ENCODE data around the gene UBE2K. TPM values are rescaled to one million over a fixed set of nuclear protein-coding genes. Genes with fewer than 3 reads are reported as not detected.
"Not testable (repeated sequence)": the region's sequence is repeated elsewhere in the genome, so short reads cannot be mapped to it uniquely, and the experiment has no call there.

The UBE2K gene
- total RNA-seq, 3 donors from 2014 or later: 94.3 to 95.7 (median 95.2) TPM

DNA sequence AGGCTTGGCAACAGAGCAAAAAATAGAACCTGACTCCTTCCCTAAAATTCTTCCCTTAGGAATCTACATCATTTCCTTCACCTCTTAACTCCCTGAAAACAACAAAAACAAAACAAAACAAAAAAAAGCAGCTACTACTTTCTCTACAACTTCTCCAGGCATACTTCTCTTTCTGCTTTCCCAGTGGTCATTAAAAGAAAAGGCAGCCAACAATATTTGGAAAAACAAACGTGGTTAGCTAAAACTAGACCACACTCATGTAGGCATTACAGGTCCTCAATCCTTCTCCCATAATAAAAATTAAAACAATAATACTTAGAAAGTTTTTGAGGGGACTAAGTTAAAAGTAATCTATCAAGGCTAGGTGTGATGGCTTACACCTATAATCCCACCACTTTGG, 30.2 kb upstream of the UBE2K start:
- Mint-ChIP-seq H3K9me3 (no peaks in the 10 kb centered on the region), H3K27me3 (ENCODE audit: low read depth) (no peaks in the 10 kb centered on the region), H3K4me3 (no peak overlapping the region), H3K4me1 (ENCODE audit: low read depth) (no peaks in the 10 kb centered on the region), H3K36me3 (ENCODE audit: insufficient read depth) (no peaks in the 10 kb centered on the region)
- DNase-seq (no peak), ATAC-seq (no peak)

DNA sequence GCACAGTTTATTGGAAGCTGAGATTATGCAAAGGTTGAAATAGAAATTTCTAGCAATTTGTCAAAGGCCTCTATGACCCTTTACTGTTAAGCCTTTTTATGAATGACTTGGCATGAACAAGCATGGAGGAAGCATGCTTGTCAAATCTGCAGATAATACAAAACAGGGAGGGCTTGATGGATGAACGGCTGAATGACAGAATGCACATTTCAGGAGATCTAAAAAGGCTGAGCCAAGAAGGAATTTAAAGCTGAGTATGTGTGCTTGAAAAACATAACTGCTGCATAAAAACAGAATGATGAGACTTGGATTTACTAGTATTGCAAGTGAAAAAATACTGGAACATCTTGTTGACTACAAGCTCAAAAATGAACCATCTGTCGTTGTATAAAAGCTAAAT, 29.0 kb upstream of the UBE2K start:
- DNase-seq (no peak), ATAC-seq (no peak)
- no peaks in the 10 kb centered on the region for H3K36me3 Mint-ChIP-seq (ENCODE audit: insufficient read depth)
- no peaks in the 10 kb centered on the region for H3K9me3 Mint-ChIP-seq
- H3K4me1 Mint-ChIP-seq (ENCODE audit: low read depth): no peaks in the 10 kb centered on the region
- no peak overlapping the region for H3K4me3 Mint-ChIP-seq
- no peaks in the 10 kb centered on the region for H3K27me3 Mint-ChIP-seq (ENCODE audit: low read depth)

DNA sequence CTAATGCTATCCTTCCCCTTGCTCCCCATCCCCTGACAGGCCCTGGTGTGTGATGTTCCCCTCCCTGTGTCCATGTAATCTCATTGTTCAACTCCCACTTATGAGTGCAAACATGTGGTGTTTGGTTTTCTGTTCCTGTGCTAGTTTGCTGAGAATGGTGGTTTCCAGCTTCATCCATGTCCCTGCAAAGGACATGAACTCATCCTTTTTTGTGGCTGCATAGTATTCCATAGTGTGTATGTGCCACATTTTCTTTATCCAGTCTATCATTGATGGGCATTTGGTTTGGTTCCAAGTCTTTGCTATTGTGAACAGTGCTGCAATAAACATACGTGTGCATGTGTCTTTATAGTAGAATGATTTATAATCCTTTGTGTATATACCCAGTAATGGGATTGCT, 27.6 kb upstream of the UBE2K start:
- H3K4me1 Mint-ChIP-seq (ENCODE audit: low read depth); H3K36me3 Mint-ChIP-seq (ENCODE audit: insufficient read depth); ATAC-seq: not testable (repeated sequence)

DNA sequence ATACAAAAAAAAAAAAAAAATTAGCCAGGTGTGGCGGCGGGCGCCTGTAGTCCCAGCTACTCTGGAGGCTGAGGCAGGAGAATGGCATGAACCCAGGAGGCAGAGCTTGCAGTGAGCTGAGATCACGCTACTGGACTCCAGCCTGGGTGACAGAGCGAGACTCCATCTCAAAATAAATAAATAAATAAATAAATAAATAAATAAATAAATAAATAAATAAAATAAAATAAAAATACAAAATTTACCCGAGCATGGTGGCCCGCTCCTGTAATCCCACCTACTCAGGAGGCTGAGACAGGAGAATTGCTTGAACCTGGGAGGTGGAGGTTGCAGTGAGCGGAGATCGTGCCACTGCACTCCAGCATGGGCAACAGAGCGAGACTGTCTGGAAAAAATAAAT, 22.3 kb upstream of the UBE2K start:
- not testable (repeated sequence) for H3K36me3 Mint-ChIP-seq (ENCODE audit: insufficient read depth); H3K27me3 Mint-ChIP-seq (ENCODE audit: low read depth); H3K4me1 Mint-ChIP-seq (ENCODE audit: low read depth); H3K9me3 Mint-ChIP-seq; ATAC-seq; DNase-seq; H3K4me3 Mint-ChIP-seq

More for the DNA sequence above, 27.6 kb upstream of the UBE2K start:
- DNase-seq; H3K9me3 Mint-ChIP-seq; H3K27me3 Mint-ChIP-seq (ENCODE audit: low read depth); H3K4me3 Mint-ChIP-seq: not testable (repeated sequence)

DNA sequence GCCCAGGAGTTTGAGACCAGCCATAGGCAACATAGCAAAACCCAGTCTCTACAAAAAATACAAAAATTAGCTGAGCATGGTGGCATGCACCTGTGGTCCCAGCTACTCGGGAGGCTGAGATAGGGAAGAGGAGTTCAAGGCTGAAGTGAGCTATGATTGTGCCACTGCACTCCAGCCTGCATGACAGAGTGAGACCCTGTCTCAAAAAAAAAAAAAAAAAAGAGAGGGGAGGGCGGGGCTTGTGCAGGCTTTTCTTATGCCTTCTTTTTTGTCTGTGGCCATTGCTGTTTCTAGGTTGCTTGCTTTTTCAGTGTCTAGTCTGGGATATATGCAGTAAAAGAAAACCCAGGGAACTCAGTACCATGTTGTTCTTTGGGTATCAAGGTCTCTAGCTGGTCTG, 16.9 kb upstream of the UBE2K start:
- not testable (repeated sequence) for H3K27me3 Mint-ChIP-seq (ENCODE audit: low read depth); DNase-seq; H3K4me1 Mint-ChIP-seq (ENCODE audit: low read depth); H3K36me3 Mint-ChIP-seq (ENCODE audit: insufficient read depth); H3K4me3 Mint-ChIP-seq; H3K9me3 Mint-ChIP-seq; ATAC-seq

DNA sequence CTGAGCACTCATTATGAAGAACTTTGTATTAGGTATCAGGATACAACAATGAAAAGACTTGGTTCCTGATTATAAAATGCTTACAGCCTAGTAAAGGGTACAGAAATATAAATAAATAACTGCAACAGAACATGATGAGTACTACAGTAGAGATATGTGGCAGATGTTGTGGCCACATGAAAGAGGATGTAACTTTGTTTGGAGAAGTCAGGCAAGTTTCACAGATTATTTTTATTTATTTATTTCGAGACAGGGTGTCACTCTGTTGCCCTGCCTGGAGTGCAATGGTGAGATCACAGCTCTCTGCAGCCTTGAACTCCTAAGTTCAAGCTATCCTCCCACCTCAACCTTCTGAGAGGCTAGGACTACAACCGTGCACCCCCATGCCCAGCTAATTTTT, 15.8 kb upstream of the UBE2K start:
- no peak for ATAC-seq
- Mint-ChIP-seq H3K27me3 (ENCODE audit: low read depth) (peaks cover 5% of the 10 kb centered on the region), H3K4me3 (no peak overlapping the region), H3K4me1 (ENCODE audit: low read depth) (no peaks in the 10 kb centered on the region), H3K9me3 (no peaks in the 10 kb centered on the region), H3K36me3 (ENCODE audit: insufficient read depth) (no peaks in the 10 kb centered on the region)
- no peak for DNase-seq

DNA sequence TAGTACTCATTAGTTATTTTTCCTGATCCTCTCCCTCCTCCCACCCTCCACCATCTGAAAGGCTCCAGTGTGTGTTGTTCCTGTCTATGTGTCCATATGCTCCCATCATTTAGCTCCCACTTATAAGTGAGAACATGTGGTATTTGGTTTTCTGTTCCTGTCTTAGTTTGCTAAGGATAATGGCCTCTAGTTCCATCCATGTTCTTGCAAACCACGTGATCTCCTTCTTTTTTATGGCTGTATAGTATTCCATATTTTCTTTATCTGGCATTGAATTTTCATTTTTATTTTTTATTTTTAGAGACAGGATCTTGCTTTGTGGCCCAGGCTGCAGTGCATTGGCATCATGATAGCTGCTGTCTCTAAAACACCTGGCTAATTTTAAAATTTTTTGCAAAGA, 11.9 kb upstream of the UBE2K start:
- Mint-ChIP-seq H3K9me3 (no peaks in the 10 kb centered on the region), H3K4me1 (ENCODE audit: low read depth) (no peaks in the 10 kb centered on the region), H3K36me3 (ENCODE audit: insufficient read depth) (no peaks in the 10 kb centered on the region), H3K27me3 (ENCODE audit: low read depth) (peaks cover 2% of the 10 kb centered on the region), H3K4me3 (no peak overlapping the region)
- no peak for DNase-seq
- no peak for ATAC-seq

DNA sequence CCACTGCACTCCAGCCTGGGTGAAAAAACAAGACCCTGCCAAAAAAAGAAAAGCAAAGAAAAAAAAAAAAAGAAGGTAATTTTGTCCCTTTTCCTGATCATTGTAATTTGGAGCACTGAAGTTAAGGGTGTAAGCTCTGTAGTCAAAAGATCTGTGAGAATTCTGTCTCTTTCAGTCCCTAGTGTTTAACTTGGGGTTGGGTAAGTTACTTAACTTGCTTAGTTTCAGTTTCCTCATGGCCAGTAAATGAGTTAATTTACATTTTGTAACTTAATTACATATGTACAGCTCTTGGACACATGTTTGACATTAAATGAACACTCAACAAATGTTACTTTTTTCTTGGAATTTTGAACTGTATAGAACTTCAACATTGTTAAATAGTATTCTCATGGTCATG, 10.9 kb upstream of the UBE2K start:
- ATAC-seq (no peak), DNase-seq (no peak)
- Mint-ChIP-seq H3K9me3 (no peaks in the 10 kb centered on the region), H3K4me1 (ENCODE audit: low read depth) (no peaks in the 10 kb centered on the region), H3K4me3 (no peak overlapping the region), H3K36me3 (ENCODE audit: insufficient read depth) (no peaks in the 10 kb centered on the region), H3K27me3 (ENCODE audit: low read depth) (peaks cover 2% of the 10 kb centered on the region)

DNA sequence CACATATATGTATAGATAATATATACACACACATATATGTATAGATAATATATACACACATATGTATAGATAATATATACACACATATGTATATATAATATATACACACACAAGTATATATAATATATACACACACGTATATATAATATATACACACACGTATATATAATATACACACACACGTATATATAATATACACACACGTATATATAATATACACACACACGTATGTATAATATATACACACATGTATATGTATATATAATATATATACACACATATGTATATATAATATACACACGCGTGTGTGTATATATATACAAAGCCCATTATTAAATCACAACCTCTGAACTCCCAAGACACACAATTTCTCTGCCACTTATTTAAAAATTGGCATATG, 8.0 kb upstream of the UBE2K start:
- DNase-seq: no peak
- Mint-ChIP-seq H3K4me1 (ENCODE audit: low read depth) (no peaks in the 10 kb centered on the region), H3K4me3 (no peak overlapping the region), H3K27me3 (ENCODE audit: low read depth) (peaks cover 2% of the 10 kb centered on the region), H3K36me3 (ENCODE audit: insufficient read depth) (no peaks in the 10 kb centered on the region), H3K9me3 (no peaks in the 10 kb centered on the region)
- ATAC-seq: no peak

DNA sequence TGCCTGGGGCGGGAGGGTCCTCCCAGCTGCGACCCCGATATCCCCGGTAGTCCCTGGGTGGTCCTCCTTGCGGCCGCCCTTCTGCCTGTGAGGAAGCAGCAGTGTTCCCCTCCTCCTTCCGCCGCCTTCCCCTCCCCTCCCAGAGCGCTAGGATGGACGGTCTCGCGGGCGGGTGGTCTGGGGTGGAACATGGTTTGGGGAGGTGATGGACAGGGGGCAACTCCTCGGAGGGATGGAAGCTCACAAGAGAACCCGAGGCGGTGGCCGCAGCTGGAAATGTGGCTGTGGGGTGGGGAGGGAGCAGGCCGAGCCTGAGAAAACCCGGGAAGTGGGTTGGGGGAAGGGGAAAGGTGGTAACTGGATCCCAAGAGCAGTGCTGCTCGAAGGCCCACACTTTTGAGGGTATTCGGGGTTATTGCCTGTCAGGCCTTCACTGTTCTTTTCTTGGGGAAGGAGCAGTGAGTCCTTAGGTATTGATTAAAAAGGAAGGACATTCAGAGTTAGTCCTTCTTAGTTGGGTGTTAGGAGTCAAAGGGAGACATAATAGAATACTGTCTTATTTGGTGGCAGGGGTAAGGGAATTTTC, 581 bp downstream of the UBE2K start:
- ATAC-seq: peak; percentile 30 to 42
- Mint-ChIP-seq H3K4me3 (peak overlapping the region; percentile 98), H3K4me1 (ENCODE audit: low read depth) (peaks cover 36% of the 10 kb centered on the region), H3K36me3 (ENCODE audit: insufficient read depth) (peaks cover 6% of the 10 kb centered on the region), H3K27me3 (ENCODE audit: low read depth) (no peaks in the 10 kb centered on the region), H3K9me3 (no peaks in the 10 kb centered on the region)
- no peak for DNase-seq

DNA sequence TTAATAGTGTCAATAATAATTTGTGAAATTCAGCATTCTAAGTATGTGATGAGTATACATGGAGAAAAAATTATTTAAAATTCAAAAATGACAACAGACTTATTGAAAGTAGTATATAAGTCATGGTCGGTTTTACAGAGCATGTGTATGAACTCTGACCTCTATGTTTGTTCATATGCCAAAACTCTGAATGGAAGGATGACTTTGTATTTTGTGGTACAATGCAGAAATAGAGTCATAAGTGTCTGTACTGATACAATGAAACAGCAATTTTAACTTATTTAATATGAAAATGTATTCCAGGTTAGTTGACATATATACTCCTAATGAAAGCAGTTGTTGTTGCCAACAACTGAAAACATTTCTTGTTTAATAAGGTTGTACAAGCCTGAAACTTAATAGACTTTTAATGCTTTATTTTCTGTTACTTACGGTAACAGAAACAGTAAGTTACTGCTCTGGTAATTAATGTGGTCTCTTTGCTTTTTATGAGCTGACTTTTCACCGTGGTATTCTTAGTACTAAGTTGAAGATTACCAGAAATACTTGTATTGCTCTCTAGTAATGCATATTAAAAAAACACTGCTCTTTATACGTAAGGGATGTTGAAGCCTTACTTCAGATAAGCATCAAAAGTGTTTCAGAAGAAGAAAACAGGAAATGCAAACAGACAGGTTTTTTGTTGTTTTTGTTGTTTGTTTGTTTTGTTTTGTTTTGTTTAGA, 1.9 kb downstream of the UBE2K start:
- Mint-ChIP-seq H3K4me1 (ENCODE audit: low read depth) (peaks cover 36% of the 10 kb centered on the region), H3K4me3 (peak overlapping the region; percentile 98), H3K9me3 (no peaks in the 10 kb centered on the region), H3K27me3 (ENCODE audit: low read depth) (no peaks in the 10 kb centered on the region), H3K36me3 (ENCODE audit: insufficient read depth) (peaks cover 6% of the 10 kb centered on the region)
- ATAC-seq: no peak
- no peak for DNase-seq

DNA sequence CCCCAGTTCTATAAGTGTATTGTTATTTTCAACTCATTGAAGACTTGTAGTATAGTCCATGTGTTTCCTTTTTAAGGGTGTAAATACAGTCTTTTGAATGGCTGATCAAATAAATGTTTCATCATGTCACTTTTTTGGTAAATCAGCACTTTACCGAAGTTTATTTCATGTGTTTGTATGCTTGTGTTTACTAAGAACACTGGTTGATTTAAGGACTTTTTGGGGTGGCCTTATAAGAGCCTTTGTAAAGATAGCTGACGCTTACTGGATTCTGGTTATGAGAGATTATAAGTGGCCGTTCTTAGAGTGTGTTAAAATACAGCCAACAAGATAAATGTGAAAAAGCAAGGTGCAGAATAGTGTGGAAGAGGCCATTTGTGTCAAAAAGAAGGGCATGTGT, 2.6 kb downstream of the UBE2K start:
- Mint-ChIP-seq H3K9me3 (no peaks in the 10 kb centered on the region), H3K4me1 (ENCODE audit: low read depth) (peaks cover 38% of the 10 kb centered on the region), H3K36me3 (ENCODE audit: insufficient read depth) (peaks cover 9% of the 10 kb centered on the region), H3K27me3 (ENCODE audit: low read depth) (no peaks in the 10 kb centered on the region), H3K4me3 (peak overlapping the region; percentile 98)
- ATAC-seq (no peak), DNase-seq (no peak)

DNA sequence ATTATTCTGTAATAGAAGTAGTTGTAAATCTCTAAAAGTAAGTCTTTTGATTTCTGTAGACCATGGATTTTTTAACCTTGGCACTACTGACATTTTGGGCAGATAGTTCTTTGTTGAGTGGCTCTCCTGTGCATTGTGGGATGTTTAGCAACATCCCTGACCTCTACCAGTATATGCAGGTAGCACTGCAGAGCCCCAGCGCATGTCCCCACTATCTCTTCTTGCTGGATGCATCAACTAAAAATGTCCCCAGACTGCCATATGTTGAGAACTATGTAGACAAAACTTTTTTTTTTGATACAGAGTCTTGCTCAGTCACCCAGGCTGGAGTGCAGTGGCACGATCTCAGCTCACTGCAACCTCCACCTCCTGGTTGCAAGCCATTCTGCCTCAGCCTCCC, 4.8 kb downstream of the UBE2K start:
- H3K27me3 Mint-ChIP-seq (ENCODE audit: low read depth): no peaks in the 10 kb centered on the region
- ATAC-seq (no peak), DNase-seq (no peak)
- no peak overlapping the region for H3K4me3 Mint-ChIP-seq
- H3K9me3 Mint-ChIP-seq: no peaks in the 10 kb centered on the region
- peaks cover 10% of the 10 kb centered on the region for H3K36me3 Mint-ChIP-seq (ENCODE audit: insufficient read depth)
- H3K4me1 Mint-ChIP-seq (ENCODE audit: low read depth): peaks cover 35% of the 10 kb centered on the region

DNA sequence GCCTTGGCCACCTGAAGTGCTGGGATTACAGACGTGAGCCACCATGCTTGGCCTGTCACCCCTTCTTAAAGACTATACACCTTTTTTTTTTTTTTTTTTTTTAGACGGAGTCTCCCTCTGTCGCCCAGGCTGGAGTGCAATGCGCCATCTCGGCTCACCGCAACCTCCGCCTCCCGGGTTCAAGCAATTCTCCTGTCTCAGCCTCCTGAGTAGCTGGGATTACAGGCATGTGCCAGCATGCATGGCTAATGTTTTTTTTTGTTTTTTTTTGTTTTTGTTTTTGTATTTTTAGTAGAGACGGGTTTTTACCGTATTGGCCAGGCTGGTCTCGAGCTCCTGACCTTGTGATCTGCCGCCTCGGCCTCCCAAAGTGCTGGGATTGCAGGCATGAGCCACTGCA, 6.9 kb downstream of the UBE2K start:
- peaks cover 10% of the 10 kb centered on the region for H3K36me3 Mint-ChIP-seq (ENCODE audit: insufficient read depth)
- not testable (repeated sequence) for ATAC-seq; H3K27me3 Mint-ChIP-seq (ENCODE audit: low read depth); DNase-seq; H3K9me3 Mint-ChIP-seq; H3K4me3 Mint-ChIP-seq
- peaks cover 46% of the 10 kb centered on the region for H3K4me1 Mint-ChIP-seq (ENCODE audit: low read depth)

DNA sequence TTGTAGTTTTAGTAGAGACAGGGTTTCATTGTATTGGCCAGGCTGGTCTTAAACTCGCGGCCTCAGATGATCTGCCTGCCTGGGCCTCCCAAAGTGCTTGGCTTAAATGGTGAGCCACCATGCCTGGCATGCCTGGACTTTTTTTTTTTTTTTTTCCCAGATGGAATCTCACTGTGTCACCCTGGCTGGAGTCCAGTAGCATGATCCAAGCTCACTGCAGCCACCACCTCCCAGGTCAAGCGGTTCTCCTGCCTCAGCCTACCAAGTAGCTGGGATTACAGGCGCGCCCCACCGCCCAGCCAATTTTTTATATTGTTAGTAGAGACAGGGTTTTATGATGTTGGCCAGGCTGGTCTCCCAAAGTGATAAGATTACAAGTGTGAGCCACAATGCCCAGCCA, 8.4 kb downstream of the UBE2K start:
- Mint-ChIP-seq H3K27me3 (ENCODE audit: low read depth) (no peaks in the 10 kb centered on the region), H3K9me3 (no peaks in the 10 kb centered on the region), H3K4me1 (ENCODE audit: low read depth) (peaks cover 42% of the 10 kb centered on the region), H3K36me3 (ENCODE audit: insufficient read depth) (peaks cover 8% of the 10 kb centered on the region), H3K4me3 (no peak overlapping the region)
- peak in 1 of 2 donors; percentile 11 for ATAC-seq
- no peak for DNase-seq

Measured in activated T-cell treated with anti-CD3 and anti-CD28 coated beads, Interleukin-2, amount 50 U/mL, for 4 hours (primary cell).